NCI-H1048 (cell line): Measurements from ENCODE around the gene LRRC3.
"Not testable (repeated sequence)": the region's sequence is repeated elsewhere in the genome, so short reads cannot be mapped to it uniquely, and the experiment has no call there.

Source experiments
- DNase-seq: peaks from one replicate; lab custom pipeline; 2025; lab: John Stamatoyannopoulos, UW

The LRRC3 gene, protein sequence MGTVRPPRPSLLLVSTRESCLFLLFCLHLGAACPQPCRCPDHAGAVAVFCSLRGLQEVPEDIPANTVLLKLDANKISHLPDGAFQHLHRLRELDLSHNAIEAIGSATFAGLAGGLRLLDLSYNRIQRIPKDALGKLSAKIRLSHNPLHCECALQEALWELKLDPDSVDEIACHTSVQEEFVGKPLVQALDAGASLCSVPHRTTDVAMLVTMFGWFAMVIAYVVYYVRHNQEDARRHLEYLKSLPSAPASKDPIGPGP

GRCh38 chr21:44454747-44455523, at the start of gene LRRC3:
Gene LRRC3, plus strand, starts transcription at chr21:44455510. Its CDS starts 1,135 bp downstream, at chr21:44456645.
- no peak for DNase-seq

- DNase-seq = no peak
These were observed 49.1 kb upstream of the LRRC3 start for GRCh38 chr21:44405948-44406872.

DNA sequence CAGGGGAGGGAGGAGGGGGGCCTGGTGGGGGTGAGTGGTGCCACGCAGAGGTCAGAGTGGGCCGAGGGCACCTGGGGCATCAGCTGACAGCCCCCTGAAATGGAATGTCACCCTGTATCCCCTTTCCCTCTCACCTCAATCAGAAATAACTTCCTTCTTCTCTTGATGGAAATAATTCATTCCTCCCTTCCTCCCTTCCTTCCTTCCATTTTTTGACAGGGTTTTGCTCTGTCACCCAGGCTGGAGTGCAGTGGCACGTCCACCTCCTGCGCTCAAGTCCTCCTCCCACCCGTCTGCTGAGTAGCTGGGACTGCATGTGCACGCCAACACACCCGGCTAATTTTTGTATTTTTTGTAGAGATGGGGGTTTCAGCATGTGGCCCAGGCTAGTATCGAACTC, 48.4 kb upstream of the LRRC3 start:
- no peak for DNase-seq

DNA sequence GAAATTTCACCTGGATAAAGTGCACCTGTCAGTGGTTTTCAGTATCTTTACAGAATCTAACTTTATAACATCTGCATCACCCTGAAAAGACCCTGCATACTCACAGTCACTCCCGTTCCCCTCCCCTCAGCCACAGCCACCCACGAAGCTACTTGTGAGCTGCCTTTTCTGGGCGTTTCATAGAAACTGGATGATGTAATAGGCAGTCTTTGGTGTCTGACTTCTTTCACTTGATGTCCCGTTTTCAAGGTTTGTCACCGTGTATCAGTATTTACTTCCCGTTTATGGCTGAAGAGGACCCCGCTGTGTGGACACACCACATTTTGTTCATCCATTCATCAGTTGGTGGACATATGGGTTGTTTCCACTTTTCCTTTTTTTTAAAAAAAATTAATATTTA, 47.8 kb upstream of the LRRC3 start:
- no peak for DNase-seq

DNA sequence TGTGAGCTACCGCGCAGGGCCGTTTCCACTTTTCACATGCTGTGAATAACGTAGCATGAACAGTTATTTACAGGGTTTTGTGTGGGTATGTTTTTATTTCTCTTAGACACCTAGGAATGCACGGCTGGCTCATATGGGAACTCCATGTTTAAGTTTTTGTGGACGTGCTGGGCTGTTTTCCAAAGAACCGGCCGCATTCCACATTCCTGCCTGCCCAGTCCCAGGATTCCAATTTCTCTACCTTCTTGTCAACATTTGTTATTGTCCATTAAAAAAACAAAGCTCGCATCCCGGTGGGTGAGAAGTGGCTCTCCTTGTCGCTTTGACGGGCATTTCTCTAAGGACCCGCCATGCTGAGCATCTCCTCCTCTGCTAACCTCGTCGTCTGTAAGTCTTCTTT, 47.1 kb upstream of the LRRC3 start:
- no peak for DNase-seq

DNA sequence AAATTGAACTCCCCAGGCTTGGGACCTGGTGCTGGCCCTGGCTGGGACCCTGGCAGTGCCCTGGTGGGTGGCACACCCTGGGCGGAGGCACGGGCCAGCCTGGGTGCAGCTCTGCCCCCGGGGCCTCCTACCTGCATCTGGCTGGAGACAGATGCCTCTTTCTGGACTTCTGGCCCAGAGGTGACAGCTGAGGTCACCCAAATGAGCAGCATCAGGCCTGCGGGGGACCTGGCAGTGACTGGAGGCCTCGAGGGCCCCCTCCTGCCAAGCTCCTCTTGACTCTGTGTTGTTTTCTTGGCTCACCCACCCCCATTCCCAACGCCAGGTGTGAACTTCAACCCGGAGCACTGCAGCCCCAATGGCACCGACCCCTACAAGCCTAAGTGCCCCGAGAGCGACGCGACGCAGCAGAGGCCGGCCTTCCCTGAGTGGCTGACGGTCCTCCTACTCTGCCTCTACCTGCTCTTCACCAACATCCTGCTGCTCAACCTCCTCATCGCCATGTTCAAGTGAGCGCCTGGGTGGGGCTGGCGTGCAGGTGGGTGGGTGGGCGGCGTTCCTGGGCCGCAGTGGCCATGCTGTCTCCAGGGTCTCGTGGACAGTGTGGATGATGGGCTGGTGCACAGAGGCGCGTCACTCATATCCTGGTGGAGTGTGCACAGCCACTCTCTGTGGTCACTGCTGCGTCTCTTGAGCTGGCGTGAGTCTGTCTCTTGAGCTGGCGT, 41.6 kb upstream of the LRRC3 start:
- no peak for DNase-seq

DNA sequence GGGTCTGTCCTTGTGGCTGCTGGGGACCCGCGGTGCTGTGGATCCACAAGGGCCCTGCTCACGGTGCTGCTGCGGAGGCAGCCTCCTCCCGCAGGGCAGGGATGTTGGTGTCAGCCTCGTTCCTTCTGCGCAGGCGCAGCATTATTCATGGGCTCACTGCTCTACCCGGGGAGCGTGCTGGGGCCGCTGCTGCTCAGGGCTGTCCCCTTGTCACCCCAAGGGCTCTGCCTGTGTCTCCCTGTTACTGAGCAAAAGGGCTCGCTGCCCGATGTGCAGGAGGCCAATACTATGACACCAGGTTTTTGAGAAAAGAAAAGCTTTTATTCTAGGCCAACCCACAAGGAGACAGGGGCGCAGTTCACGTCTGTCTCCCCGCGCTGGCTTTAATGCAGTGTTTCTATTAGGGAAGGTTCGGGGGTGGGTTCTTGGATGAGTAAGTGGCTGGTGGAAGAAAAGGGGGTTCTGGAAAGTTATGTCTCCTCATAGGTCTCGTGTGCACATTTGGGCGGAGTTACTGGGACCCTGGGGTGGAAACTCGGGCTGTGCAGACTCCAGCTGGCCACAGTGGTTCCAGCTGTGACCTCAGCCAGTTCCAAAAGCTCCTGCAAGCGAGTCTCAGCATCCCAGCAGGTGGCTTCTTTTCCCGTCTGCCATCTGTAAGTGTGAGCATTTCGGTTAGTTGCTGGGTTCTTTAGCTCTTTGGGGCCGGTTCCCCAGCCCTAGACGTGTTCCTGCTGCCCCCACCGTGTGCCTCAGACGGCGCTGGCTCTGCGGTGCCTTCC, 40.8 kb upstream of the LRRC3 start:
- no peak for DNase-seq

DNA sequence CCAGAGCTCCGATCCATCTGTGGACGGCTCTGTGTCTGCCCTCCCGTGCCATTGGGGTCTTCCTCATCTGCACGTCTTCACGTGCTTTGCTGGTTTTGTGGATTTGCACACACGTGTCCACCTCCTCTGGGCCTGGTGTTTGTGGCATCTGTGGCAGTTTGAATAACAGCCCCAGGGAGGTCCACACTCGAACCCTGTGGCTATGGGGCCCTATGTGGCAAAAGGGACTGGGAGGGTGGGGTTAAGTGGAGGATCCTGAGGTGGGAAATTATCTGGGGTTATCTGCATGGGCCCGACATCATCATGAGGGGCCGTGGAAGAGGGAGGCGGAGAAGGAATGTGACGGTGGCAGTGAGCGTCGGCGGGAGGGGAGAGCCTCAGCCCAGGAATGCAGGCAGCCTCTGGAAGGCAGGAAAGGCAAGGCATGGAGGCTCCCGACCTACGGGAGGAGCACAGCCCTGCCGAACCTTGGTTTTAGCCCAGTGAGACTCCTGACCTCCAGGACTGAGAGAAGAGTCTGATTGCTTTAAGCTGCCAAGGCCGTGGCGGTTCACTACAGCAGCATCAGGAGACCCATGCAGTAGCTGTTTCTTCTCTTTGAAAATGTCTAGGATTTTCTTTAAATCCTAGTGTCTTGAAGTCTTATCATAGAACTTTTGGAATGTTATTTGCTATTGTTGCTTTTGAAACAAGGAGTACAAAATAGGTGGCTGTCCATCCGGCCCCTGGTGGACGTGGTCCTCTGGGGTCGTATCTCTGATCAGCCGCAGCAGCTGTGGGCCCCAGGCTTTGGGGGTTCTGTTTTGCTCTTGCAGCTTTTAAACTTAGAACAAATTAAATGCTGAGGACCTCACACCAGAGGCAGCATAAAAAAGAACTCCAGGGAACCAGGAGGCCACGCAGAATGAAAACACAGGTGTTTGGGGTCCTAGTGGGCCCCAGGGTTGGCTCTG, 40.0 kb upstream of the LRRC3 start:
- DNase-seq = no peak

DNA sequence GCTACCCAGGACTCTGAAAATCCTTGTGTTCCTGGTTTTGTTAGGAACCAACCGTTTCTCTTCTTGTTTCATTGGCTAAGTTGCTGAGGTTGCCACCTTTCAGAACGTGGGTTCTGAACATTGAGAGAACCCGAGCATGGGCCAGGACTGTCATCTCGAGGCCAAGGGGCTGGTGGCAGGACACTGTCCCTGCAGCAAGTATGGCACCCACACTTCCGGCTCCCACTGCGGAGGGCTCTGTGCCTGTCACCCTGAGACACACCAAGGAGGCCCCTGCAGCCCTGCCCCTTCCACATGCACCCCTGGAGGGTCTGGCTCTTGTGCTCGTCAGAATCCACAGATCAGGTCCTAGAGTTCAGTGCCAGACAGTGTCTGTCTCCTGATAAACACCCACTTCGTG, 39.1 kb upstream of the LRRC3 start:
- DNase-seq = no peak

- not testable (repeated sequence) for DNase-seq
These were observed 37.6 kb upstream of the LRRC3 start for GRCh38 chr21:44417621-44418107.

GRCh38 chr21:44418108-44418875, 37.0 kb upstream of the LRRC3 start:
- no peak for DNase-seq

DNA sequence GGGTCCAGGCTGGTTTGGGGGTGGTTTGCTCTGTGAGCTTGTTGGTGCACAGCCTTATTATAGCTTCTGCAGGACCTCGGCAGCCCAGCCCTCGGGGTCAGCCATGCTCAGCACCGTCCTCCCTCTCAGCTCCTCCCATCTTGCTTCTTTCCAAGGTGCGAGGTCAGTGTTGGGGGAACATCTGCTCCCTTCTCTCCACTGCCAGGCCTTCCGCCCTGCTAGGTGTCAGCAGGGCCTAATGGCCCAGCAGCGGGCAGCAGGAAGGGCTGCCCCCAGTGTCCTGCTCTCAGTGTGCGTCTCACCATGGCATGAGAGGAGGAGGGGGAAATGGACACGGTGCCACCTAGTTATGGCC, 36.5 kb upstream of the LRRC3 start:
- DNase-seq = no peak

- DNase-seq = no peak
These were observed 35.6 kb upstream of the LRRC3 start for GRCh38 chr21:44419679-44420078.

GRCh38 chr21:44420416-44421205, 34.7 kb upstream of the LRRC3 start:
- DNase-seq = no peak

GRCh38 chr21:44421901-44422840, 33.1 kb upstream of the LRRC3 start:
- DNase-seq = no peak

GRCh38 chr21:44423312-44423821, 31.9 kb upstream of the LRRC3 start:
- no peak for DNase-seq
